Right lobe of liver (tissue), 6 donors: ENCODE data around the gene SERINC2. TPM values are rescaled to one million over a fixed set of nuclear protein-coding genes. Genes with fewer than 3 reads are reported as not detected.
"Not testable (repeated sequence)": the region's sequence is repeated elsewhere in the genome, so short reads cannot be mapped to it uniquely, and the experiment has no call there.

Experiments
- ATAC-seq, 4 donors: fragments of 200-7000 bp; cut with Tn5 transposase; one replicate each; pipeline ENCODE4 v1.9.1; 2020; ENCODE audit warnings: mild to moderate bottlenecking in 4 of 4, moderate library complexity in 4 of 4
- DNase-seq, 3 donors: peaks; one replicate each; pipeline ENCODE4 v3.0.0-alpha.2; 2020
- H3K27ac ChIP-seq, 3 donors: fragments of 200-600 bp; one replicate each; pipeline ENCODE4 v1.8.0; 2022
- H3K27me3 ChIP-seq, 2 donors: fragments of 200-600 bp; one replicate each; pipeline ENCODE4 v1.8.0; 2022
- H3K36me3 ChIP-seq, 4 donors: fragments of 200-600 bp; sonication (generic) in 1 of 4; one replicate each; pipeline versions ENCODE4 v1.5.1 to v1.8.0; 2017 to 2022; ENCODE audit warnings: control low read depth in 1 of 4
- H3K4me1 ChIP-seq, 4 donors: fragments of 200-600 bp; sonication (generic) in 1 of 4; one replicate each; pipeline versions ENCODE4 v1.5.1 to v1.8.0; 2017 to 2022; ENCODE audit warnings: control low read depth in 1 of 4
- H3K4me3 ChIP-seq, 3 donors: fragments of 200-600 bp; one replicate each; pipeline ENCODE4 v1.8.0; 2022
- H3K9me3 ChIP-seq, 4 donors: fragments of 200-600 bp; sonication (generic) in 1 of 4; one replicate each; pipeline versions ENCODE4 v1.5.1 to v1.8.0; 2017 to 2022; ENCODE audit warnings: control low read depth in 1 of 4
- CTCF ChIP-seq, 4 donors: fragments of 200-600 bp in 3 of 4; fragments of 450-650 bp in 1 of 4; IDR thresholded peaks; one replicate each; pipeline versions ENCODE4 v1.5.1 to v1.8.0; 2016 to 2022; ENCODE audit warnings: antibody characterized with exemption in 4 of 4, mild to moderate bottlenecking in 2 of 4
- POLR2A ChIP-seq: fragments of 450-650 bp; IDR thresholded peaks from one replicate; pipeline ENCODE4 v1.6.1; 2017; ENCODE audit warnings: antibody characterized with exemption, mild to moderate bottlenecking
- WGBS: methylation state at CpG from one replicate; pipeline ENCODE4 v1.1.6; 2018; ENCODE audit warnings: low coverage, low lambda C conversion rate; ENCODE audit not compliant: insufficient coverage; ENCODE audit errors: missing lambda C conversion rate; 5-methylcytosine and 5-hydroxymethylcytosine counted together
- intact Hi-C, 2 donors: fragments of 100-400 bp; cut with DNase I; formaldehyde crosslinking; loops; one replicate each; pipeline versions ENCODE4 v1.11.2 to v1.14.1; 2022
- total RNA-seq, 6 experiments: library from RNA; depleted of rRNA in 2 of 6; stranded (reverse); fragments of >200 nt in 2 of 6; fragmentation: NEBNext Ultra II Directional in 3 of 6; extraction: Animal tissue kit (Norgen Biotek cat#: 25700) in 3 of 6; gene quantifications; one replicate each; pipeline versions ENCODE4 v1.1.0 to v1.2.4, GENCODE V29; 2016 to 2023
- donor health status: DM: no; HTN: yes; CAD: no.
- donor health status: DM: no; HTN: no; CAD: no.
- donor health status: DM: no; HTN: no; CAD: no.
- donor health status: DM: no; HTN: yes; CAD: no.
- donor health status: DM: no; HTN: yes; CAD: no.

SERINC2 gene
- total RNA-seq, 6 experiments from 2014 or later, result 59.7 to 117 (median 86.9) TPM

GRCh38 chr1:31470794-31471315, 57.8 kb downstream of the SERINC2 start:
- peak overlapping the region in 1 of 3 donors; percentile 43 for H3K27ac ChIP-seq
- no peaks in the 10 kb centered on the region for H3K36me3 ChIP-seq
- DNase-seq, result no peak
- TF ChIP-seq POLR2A, result no peak
- no peak for TF ChIP-seq CTCF (IDR thresholded peaks at IDR 0.05)
- peaks cover 0 to 6% (median 0%) of the 10 kb centered on the region in 4 donors for H3K9me3 ChIP-seq
- no peak overlapping the region for H3K4me3 ChIP-seq
- ATAC-seq, result peak in 2 of 4 donors; percentile 8 to 31
- intact Hi-C loops, result no loop called here
- H3K4me1 ChIP-seq, result peaks cover 0 to 16% (median 0%) of the 10 kb centered on the region in 4 donors
- no peaks in the 10 kb centered on the region for H3K27me3 ChIP-seq
- WGBS, result 80% methylated on average over 9 of the region's 11 CpGs

DNA sequence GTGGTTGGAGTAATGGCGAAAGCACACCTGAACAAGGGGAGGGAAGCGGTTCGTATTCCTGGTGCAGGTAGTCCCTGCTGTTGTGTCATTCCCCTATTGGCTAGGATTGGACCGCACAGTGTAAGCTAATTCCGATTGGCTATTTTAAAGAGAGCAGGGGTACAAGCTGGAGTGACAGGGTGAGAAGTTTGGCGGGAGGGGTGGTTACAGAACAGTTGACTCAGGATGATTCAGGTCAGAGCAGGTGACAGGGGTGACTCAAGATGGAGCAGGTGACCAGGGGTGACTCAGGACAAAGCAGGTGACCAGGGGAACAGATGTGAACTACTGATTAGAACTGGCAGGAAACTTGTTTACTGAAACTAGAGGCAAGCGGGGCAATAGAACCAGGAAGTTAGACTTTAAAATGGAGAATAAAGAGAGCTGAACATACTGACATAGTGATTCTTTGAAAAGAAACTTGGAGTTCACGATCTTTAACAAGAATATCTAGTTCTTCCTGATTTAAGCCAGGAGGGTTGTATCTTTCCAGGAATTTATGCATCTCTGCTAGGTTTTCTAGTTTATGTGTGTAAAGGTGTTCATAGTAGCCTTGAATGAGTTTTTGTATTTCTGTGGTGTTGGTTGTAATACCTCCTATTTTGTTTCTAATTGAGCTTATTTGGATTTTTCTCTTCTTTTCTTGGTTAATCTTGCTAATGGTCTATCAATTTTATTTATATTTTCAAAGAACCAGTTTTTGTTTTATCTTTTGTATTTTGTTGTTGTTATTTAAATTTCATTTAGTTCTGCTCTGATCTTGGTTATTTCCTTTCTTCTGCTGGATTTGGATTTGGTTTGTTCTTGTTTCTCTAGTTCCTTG, 58.7 kb downstream of the SERINC2 start:
- H3K9me3 ChIP-seq, H3K4me3 ChIP-seq, H3K27me3 ChIP-seq, intact Hi-C loops, H3K36me3 ChIP-seq: not testable (repeated sequence)
- ATAC-seq (peak; percentile 63 to 86 (median 76)), DNase-seq (peak; percentile 70 to 81 (median 72))
- WGBS, result 46% methylated on average over 7 of the region's 8 CpGs
- H3K27ac ChIP-seq, result peak overlapping the region; percentile 29 to 60 (median 59)
- H3K4me1 ChIP-seq, result peaks cover 0 to 16% (median 0%) of the 10 kb centered on the region in 4 donors

- H3K9me3 ChIP-seq, ATAC-seq, DNase-seq, H3K4me3 ChIP-seq, H3K27me3 ChIP-seq, intact Hi-C loops, H3K36me3 ChIP-seq: not testable (repeated sequence)
- peaks cover 0 to 16% (median 0%) of the 10 kb centered on the region in 4 donors for H3K4me1 ChIP-seq
- WGBS, result 66% methylated on average over 4 of the region's 4 CpGs
- peak overlapping the region in 2 of 3 donors; percentile 59 to 60 for H3K27ac ChIP-seq
These were observed 59.3 kb downstream of the SERINC2 start for GRCh38 chr1:31472314-31472651.

DNA sequence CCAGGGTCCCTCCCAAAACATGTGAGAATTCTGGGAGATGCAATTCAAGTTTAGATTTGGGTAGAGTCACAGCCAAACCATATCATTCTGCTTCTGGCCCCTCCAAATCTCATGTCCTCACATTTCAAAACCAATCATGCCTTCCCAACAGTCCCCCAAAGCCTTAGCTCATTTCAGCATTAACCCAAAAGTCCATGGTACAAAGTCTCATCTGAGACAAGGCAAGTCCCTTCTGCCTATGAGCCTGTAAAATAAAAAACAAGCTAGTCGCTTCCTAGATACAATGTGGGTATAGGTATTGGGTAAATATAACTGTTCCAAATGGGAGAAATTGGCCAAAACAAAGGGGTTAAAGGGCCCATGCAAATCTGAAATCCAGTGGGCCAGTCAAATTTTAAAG, 59.7 kb downstream of the SERINC2 start:
- H3K27ac ChIP-seq, result peak overlapping the region in 1 of 3 donors; percentile 59
- ATAC-seq, DNase-seq, H3K27me3 ChIP-seq, intact Hi-C loops, H3K4me3 ChIP-seq, H3K36me3 ChIP-seq, H3K9me3 ChIP-seq: not testable (repeated sequence)
- 100% methylated on average over 1 of the region's 1 CpG for WGBS
- H3K4me1 ChIP-seq, result peaks cover 0 to 16% (median 0%) of the 10 kb centered on the region in 4 donors

DNA sequence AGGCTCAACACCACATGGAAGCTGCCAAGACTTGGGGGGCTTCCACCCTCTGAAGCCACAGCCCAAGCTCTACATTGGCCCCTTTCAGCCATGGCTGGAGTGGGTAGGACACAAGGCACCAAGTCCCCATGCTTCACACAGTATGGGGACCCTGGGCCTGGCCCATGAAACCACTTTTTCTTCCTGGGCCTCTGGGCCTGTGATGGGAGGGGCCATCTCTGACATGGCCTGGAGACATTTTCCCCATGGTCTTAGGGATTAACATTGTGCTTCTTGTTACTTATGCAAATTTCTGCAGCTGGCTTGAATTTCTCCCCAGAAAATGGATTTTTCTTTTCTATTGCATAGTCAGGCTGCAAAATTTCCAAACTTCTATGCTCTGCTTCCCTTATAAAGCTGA, 60.5 kb downstream of the SERINC2 start:
- intact Hi-C loops, H3K36me3 ChIP-seq, H3K9me3 ChIP-seq, ATAC-seq, DNase-seq, H3K4me3 ChIP-seq, H3K27me3 ChIP-seq, H3K27ac ChIP-seq: not testable (repeated sequence)
- H3K4me1 ChIP-seq, result peaks cover 0 to 16% (median 0%) of the 10 kb centered on the region in 4 donors

DNA sequence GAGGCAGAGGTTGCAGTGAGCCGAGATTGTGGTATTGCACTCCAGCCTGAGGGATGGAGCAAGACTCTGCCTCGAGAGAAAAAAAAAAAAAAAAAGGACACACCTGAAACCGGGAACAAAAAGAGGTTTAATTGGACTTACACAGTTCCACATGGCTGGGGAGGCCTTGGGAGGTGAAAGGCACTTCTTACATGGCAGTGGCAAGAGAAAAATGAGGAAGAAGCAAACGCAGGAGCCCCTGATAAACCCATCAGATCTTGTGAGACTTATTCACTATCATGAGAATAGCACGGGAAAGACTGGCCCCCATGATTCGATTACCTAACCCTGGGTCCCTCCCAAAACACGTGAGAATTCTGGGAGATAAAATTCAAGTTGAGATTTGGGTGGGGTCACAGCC, 61.6 kb downstream of the SERINC2 start:
- peaks cover 0 to 16% (median 0%) of the 10 kb centered on the region in 4 donors for H3K4me1 ChIP-seq
- intact Hi-C loops, ATAC-seq, H3K9me3 ChIP-seq, DNase-seq, H3K4me3 ChIP-seq, H3K27ac ChIP-seq, H3K36me3 ChIP-seq, H3K27me3 ChIP-seq: not testable (repeated sequence)
- 90% methylated on average over 7 of the region's 7 CpGs for WGBS
